T-helper 2 cell treated with Interferon-gamma antibody and Interleukin-4, amounts not matched to agents 5 μg/mL and 100 μg/mL, for 36 hours (primary cell): ENCODE measurements around the gene ZNF524.

Experiments used
- DNase-seq: peaks from one replicate; pipeline ENCODE4 v3.0.0; 2021; ENCODE audit warnings: low spot score
- H3K27ac Mint-ChIP-seq: one replicate; pipeline ENCODE4 v1.8.0; 2021; ENCODE audit warnings: mild to moderate bottlenecking, mixed read lengths
- H3K27me3 Mint-ChIP-seq: one replicate; pipeline ENCODE4 v1.8.0; 2021; ENCODE audit warnings: low read depth, mixed read lengths
- H3K36me3 Mint-ChIP-seq: one replicate; pipeline ENCODE4 v1.8.0; 2021; ENCODE audit warnings: low read depth, mixed read lengths
- H3K4me1 Mint-ChIP-seq: one replicate; pipeline ENCODE4 v1.8.0; 2021; ENCODE audit warnings: low read depth, mixed read lengths
- H3K4me3 Mint-ChIP-seq: one replicate; pipeline ENCODE4 v1.8.0; 2022; ENCODE audit warnings: mild to moderate bottlenecking, moderate library complexity, mixed read lengths
- H3K9me3 Mint-ChIP-seq: one replicate; pipeline ENCODE4 v1.8.0; 2021; ENCODE audit warnings: mixed read lengths

ZNF524 gene

GRCh38 chr19:55642153-55643002, 42.3 kb downstream of the ZNF524 start:
- DNase-seq = no peak
- Mint-ChIP-seq H3K9me3 (peaks cover 3% of the 10 kb centered on the region), H3K36me3 (peaks cover 24% of the 10 kb centered on the region), H3K4me1 (peaks cover 33% of the 10 kb centered on the region), H3K4me3 (peak overlapping the region; percentile 93), H3K27me3 (no peaks in the 10 kb centered on the region), H3K27ac (peak overlapping the region; percentile 96)

GRCh38 chr19:55643003-55643886, 43.2 kb downstream of the ZNF524 start, which contains the start of gene ZNF581:
Gene ZNF581, plus strand, starts transcription at chr19:55643649. Its CDS starts 923 bp downstream, at chr19:55644572.
- Mint-ChIP-seq H3K36me3 (peaks cover 18% of the 10 kb centered on the region), H3K9me3 (peaks cover 3% of the 10 kb centered on the region), H3K4me3 (peak within 1 kb of the TSS; percentile 93), H3K4me1 (peaks cover 33% of the 10 kb centered on the region), H3K27me3 (no peaks in the 10 kb centered on the region), H3K27ac (peak within 1 kb of the TSS; percentile 96)
- peak; percentile 83 for DNase-seq

GRCh38 chr19:55643887-55644176, 43.7 kb downstream of the ZNF524 start:
- Mint-ChIP-seq H3K27me3 (no peaks in the 10 kb centered on the region), H3K36me3 (peaks cover 16% of the 10 kb centered on the region), H3K9me3 (peaks cover 3% of the 10 kb centered on the region), H3K27ac (peak overlapping the region; percentile 91), H3K4me3 (peak overlapping the region; percentile 93), H3K4me1 (peaks cover 34% of the 10 kb centered on the region)
- DNase-seq = no peak

GRCh38 chr19:55644191-55644833, 44.2 kb downstream of the ZNF524 start:
- Mint-ChIP-seq H3K36me3 (peaks cover 12% of the 10 kb centered on the region), H3K4me3 (peak overlapping the region; percentile 93), H3K4me1 (peaks cover 30% of the 10 kb centered on the region), H3K27me3 (no peaks in the 10 kb centered on the region), H3K9me3 (no peaks in the 10 kb centered on the region), H3K27ac (peak overlapping the region; percentile 91)
- no peak for DNase-seq

- Mint-ChIP-seq H3K27ac (no peak overlapping the region), H3K4me3 (peak overlapping the region; percentile 93), H3K9me3 (no peaks in the 10 kb centered on the region), H3K27me3 (no peaks in the 10 kb centered on the region), H3K4me1 (peaks cover 34% of the 10 kb centered on the region), H3K36me3 (peaks cover 16% of the 10 kb centered on the region)
- no peak for DNase-seq
Observed at GRCh38 chr19:55644842-55645511, 44.9 kb downstream of the ZNF524 start.

- peak overlapping the region; percentile 57 for H3K4me3 Mint-ChIP-seq
- no peak for DNase-seq
- H3K9me3 Mint-ChIP-seq = no peaks in the 10 kb centered on the region
Observed at GRCh38 chr19:55645512-55645881, 45.4 kb downstream of the ZNF524 start.

GRCh38 chr19:55646889-55647731, 47.0 kb downstream of the ZNF524 start:
- no peak for DNase-seq
- H3K36me3 Mint-ChIP-seq = peaks cover 18% of the 10 kb centered on the region
- H3K4me1 Mint-ChIP-seq = peaks cover 27% of the 10 kb centered on the region

More at GRCh38 chr19:55645512-55645881, 45.4 kb downstream of the ZNF524 start:
- Mint-ChIP-seq H3K4me1 (peaks cover 31% of the 10 kb centered on the region), H3K27me3 (no peaks in the 10 kb centered on the region), H3K36me3 (peaks cover 18% of the 10 kb centered on the region), H3K27ac (peak overlapping the region; percentile 57)

GRCh38 chr19:55647732-55648584, 47.9 kb downstream of the ZNF524 start, which contains the start of gene CCDC106:
Gene CCDC106, plus strand, starts transcription at chr19:55648212. Its CDS starts 835 bp downstream, at chr19:55649047.
- DNase-seq = no peak
- H3K4me1 Mint-ChIP-seq = peaks cover 25% of the 10 kb centered on the region
- no peaks in the 10 kb centered on the region for H3K9me3 Mint-ChIP-seq
- H3K4me3 Mint-ChIP-seq = peak within 1 kb of the TSS; percentile 79
- H3K27me3 Mint-ChIP-seq = no peaks in the 10 kb centered on the region
- peak within 1 kb of the TSS; percentile 81 for H3K27ac Mint-ChIP-seq
- peaks cover 17% of the 10 kb centered on the region for H3K36me3 Mint-ChIP-seq

More at GRCh38 chr19:55646889-55647731, 47.0 kb downstream of the ZNF524 start:
- H3K9me3 Mint-ChIP-seq = no peaks in the 10 kb centered on the region
- H3K4me3 Mint-ChIP-seq = peak overlapping the region; percentile 79
- peak overlapping the region; percentile 72 for H3K27ac Mint-ChIP-seq
- H3K27me3 Mint-ChIP-seq = no peaks in the 10 kb centered on the region

- Mint-ChIP-seq H3K4me3 (peak overlapping the region; percentile 77), H3K27me3 (no peaks in the 10 kb centered on the region), H3K4me1 (peaks cover 21% of the 10 kb centered on the region), H3K27ac (peak overlapping the region; percentile 81), H3K9me3 (no peaks in the 10 kb centered on the region), H3K36me3 (peaks cover 13% of the 10 kb centered on the region)
- DNase-seq = no peak
Observed at GRCh38 chr19:55648585-55649267, 48.6 kb downstream of the ZNF524 start.

GRCh38 chr19:55649268-55650125, 49.4 kb downstream of the ZNF524 start:
- no peak for DNase-seq

GRCh38 chr19:55650126-55650557, 50.1 kb downstream of the ZNF524 start:
- Mint-ChIP-seq H3K27ac (peak overlapping the region; percentile 78), H3K4me3 (peak overlapping the region; percentile 46), H3K9me3 (no peaks in the 10 kb centered on the region), H3K4me1 (peaks cover 15% of the 10 kb centered on the region), H3K36me3 (peaks cover 13% of the 10 kb centered on the region), H3K27me3 (no peaks in the 10 kb centered on the region)
- DNase-seq = no peak

More at GRCh38 chr19:55649268-55650125, 49.4 kb downstream of the ZNF524 start:
- Mint-ChIP-seq H3K27ac (peak overlapping the region; percentile 78), H3K4me1 (peaks cover 15% of the 10 kb centered on the region), H3K36me3 (peaks cover 13% of the 10 kb centered on the region), H3K27me3 (no peaks in the 10 kb centered on the region), H3K9me3 (no peaks in the 10 kb centered on the region), H3K4me3 (peak overlapping the region; percentile 77)
